NB4 (cell line): ENCODE measurements around the gene GYS2.

Source experiments
- DNase-seq: peaks from one replicate; pipeline ENCODE4 v3.0.0; 2010; ENCODE audit warnings: low read depth
- H3K4me3 ChIP-seq: one replicate; pipeline ENCODE4 v1.5.1; 2011; ENCODE audit warnings: mild to moderate bottlenecking, low read depth, low read length, moderate library complexity
- MYC ChIP-seq: IDR thresholded peaks from 2 replicates; pipeline ENCODE4 v1.6.1; 2011; ENCODE audit warnings: low read depth, low read length
- POLR2A ChIP-seq: IDR thresholded peaks from 2 replicates; pipeline ENCODE4 v1.6.1; 2011; ENCODE audit warnings: mild to moderate bottlenecking; ENCODE audit not compliant: insufficient read length; ENCODE audit errors: extremely low read depth
- TF ChIP-seq, protein P1 (sequence below): IDR thresholded peaks from 2 replicates; pipeline ENCODE4 v1.6.1; 2011; ENCODE audit warnings: low read depth, low read length
- TF ChIP-seq, protein P2 (sequence below): IDR thresholded peaks from one replicate; pipeline ENCODE4 v1.5.1; 2012; ENCODE audit warnings: low read depth, low read length

Gene GYS2

GRCh38 chr12:21546716-21547115, 57.9 kb downstream of the GYS2 start:
- no peak overlapping the region for H3K4me3 ChIP-seq
- TF ChIP-seq MYC (no peak), POLR2A (no peak)
- TF ChIP-seq, protein P1, sequence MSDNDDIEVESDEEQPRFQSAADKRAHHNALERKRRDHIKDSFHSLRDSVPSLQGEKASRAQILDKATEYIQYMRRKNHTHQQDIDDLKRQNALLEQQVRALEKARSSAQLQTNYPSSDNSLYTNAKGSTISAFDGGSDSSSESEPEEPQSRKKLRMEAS: no peak
- TF ChIP-seq, protein P2, sequence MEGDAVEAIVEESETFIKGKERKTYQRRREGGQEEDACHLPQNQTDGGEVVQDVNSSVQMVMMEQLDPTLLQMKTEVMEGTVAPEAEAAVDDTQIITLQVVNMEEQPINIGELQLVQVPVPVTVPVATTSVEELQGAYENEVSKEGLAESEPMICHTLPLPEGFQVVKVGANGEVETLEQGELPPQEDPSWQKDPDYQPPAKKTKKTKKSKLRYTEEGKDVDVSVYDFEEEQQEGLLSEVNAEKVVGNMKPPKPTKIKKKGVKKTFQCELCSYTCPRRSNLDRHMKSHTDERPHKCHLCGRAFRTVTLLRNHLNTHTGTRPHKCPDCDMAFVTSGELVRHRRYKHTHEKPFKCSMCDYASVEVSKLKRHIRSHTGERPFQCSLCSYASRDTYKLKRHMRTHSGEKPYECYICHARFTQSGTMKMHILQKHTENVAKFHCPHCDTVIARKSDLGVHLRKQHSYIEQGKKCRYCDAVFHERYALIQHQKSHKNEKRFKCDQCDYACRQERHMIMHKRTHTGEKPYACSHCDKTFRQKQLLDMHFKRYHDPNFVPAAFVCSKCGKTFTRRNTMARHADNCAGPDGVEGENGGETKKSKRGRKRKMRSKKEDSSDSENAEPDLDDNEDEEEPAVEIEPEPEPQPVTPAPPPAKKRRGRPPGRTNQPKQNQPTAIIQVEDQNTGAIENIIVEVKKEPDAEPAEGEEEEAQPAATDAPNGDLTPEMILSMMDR: no peak
- DNase-seq: no peak

- TF ChIP-seq, protein P1: no peak
- TF ChIP-seq MYC (no peak), POLR2A (no peak)
- TF ChIP-seq, protein P2: no peak
- no peak for DNase-seq
- no peak overlapping the region for H3K4me3 ChIP-seq
Measured at GRCh38 chr12:21545557-21545956, 59.1 kb downstream of the GYS2 start.

DNA sequence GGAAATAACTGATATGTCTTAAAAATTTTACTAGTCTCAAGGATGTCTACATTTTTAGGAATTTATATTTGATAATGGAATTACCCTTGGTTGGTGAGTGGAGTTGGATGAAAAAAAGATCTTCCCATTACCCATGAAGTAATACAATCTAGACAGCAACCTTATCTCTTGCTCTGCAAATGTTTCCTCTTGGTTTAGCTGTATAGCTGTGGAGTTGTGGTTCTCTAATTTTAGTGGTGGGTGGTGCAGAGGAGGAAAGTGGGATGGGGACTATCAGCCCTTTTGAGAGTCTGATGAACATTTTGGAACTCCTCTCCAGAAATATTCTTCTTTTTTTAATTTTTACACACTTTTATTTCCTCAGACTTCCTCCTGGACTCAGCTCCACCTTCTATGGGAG, 61.5 kb downstream of the GYS2 start:
- no peak for DNase-seq
- H3K4me3 ChIP-seq: no peak overlapping the region
- TF ChIP-seq, protein P2: no peak
- TF ChIP-seq POLR2A: no peak
- TF ChIP-seq, protein P1: no peak

DNA sequence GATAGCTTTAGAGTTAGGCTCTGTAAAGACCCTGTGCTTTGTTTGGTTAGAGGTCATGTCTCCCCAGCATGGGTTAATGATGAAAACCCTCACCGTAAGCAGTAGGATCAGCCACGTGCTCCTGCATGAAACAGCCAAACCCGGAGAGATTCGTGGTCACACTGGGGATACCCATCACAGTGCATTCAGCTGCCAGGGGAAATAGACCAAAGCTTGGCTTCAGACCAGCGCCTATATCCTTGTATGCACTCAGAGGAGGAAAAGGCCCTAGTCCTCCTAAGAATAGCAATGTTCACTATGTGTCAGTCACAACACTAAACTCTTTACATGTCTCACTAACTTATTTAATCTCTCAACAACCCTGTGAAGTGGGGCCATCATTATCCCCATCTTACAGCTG, 62.2 kb downstream of the GYS2 start:
- no peak overlapping the region for H3K4me3 ChIP-seq
- no peak; the same call in 1 of the 2 replicates for TF ChIP-seq MYC
- TF ChIP-seq POLR2A: no peak
- TF ChIP-seq, protein P1: no peak
- TF ChIP-seq, protein P2: no peak
- DNase-seq: no peak

- DNase-seq: no peak
- no peak overlapping the region for H3K4me3 ChIP-seq
- TF ChIP-seq, protein P1: no peak
- TF ChIP-seq POLR2A (no peak), MYC (no peak)
- TF ChIP-seq, protein P2: no peak
Measured at GRCh38 chr12:21541773-21542172, 62.9 kb downstream of the GYS2 start.

DNA sequence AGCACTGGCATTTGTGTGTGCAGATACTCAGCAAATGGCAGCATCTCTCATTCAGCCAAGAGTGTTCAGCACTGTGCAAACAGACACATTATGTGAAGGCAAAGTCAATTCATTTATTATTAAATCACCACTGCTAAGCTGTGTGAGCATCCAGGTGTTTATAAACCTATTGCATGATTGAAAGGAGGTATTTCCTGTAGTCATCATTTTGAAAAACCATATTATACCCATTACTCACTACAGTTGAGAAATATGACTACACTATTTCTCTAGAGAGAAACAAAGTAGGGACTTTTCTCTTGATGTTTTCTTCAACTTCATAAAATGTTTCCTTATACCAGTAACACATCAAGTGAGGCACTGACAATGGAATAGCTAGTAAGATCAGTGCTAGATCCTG, 64.8 kb downstream of the GYS2 start:
- no peak for DNase-seq
- no peak overlapping the region for H3K4me3 ChIP-seq
- TF ChIP-seq, protein P1: no peak
- TF ChIP-seq MYC (no peak), POLR2A (no peak)
- TF ChIP-seq, protein P2: no peak
